ENCODE data around the gene UBASH3A. TPM values are rescaled to one million over a fixed set of nuclear protein-coding genes. Genes with fewer than 3 reads are reported as not detected.

Gene UBASH3A
- total RNA-seq, 1 donor from 2014 or later = 6.4 TPM

GRCh38 chr21:42373908-42374455 lies 29.7 kb upstream of the UBASH3A start:
- Histone ChIP-seq H3K4me1 (no peaks in the 10 kb centered on the region), H3K27me3 (no peaks in the 10 kb centered on the region), H3K36me3 (no peaks in the 10 kb centered on the region), H3K4me3 (no peak overlapping the region), H3K27ac (no peak overlapping the region), H3K9me3 (no peaks in the 10 kb centered on the region)
- intact Hi-C loops (cut with DNase I) = no loop called here
- DNase-seq (ENCODE audit: extremely low spot score in 2 of 2) = no peak
- TF ChIP-seq CTCF (IDR thresholded peaks at IDR 0.05) (no peak), POLR2AphosphoS5 (IDR thresholded peaks at IDR 0.05; ENCODE audit: insufficient read depth in 1 of 2, low read depth in 1 of 2) (no peak), POLR2A (IDR thresholded peaks at IDR 0.05) (no peak)

- Histone ChIP-seq H3K27me3 (no peaks in the 10 kb centered on the region), H3K4me1 (no peaks in the 10 kb centered on the region), H3K36me3 (no peaks in the 10 kb centered on the region), H3K4me3 (no peak overlapping the region), H3K9me3 (no peaks in the 10 kb centered on the region), H3K27ac (no peak overlapping the region)
- intact Hi-C loops (cut with DNase I) = no loop called here
- no peak for DNase-seq (ENCODE audit: extremely low spot score in 2 of 2)
- TF ChIP-seq CTCF (IDR thresholded peaks at IDR 0.05) (no peak), POLR2A (IDR thresholded peaks at IDR 0.05) (no peak), POLR2AphosphoS5 (IDR thresholded peaks at IDR 0.05; ENCODE audit: insufficient read depth in 1 of 2, low read depth in 1 of 2) (no peak)
Measured at GRCh38 chr21:42374457-42374856, 29.2 kb upstream of the UBASH3A start.

- no peaks in the 10 kb centered on the region for H3K4me1 ChIP-seq
- TF ChIP-seq POLR2A (IDR thresholded peaks at IDR 0.05) (no peak), POLR2AphosphoS5 (IDR thresholded peaks at IDR 0.05; ENCODE audit: insufficient read depth in 1 of 2, low read depth in 1 of 2) (no peak), CTCF (IDR thresholded peaks at IDR 0.05) (no peak)
- no peak overlapping the region for H3K4me3 ChIP-seq
- intact Hi-C loops (cut with DNase I) = no loop called here
- no peak overlapping the region for H3K27ac ChIP-seq
- no peaks in the 10 kb centered on the region for H3K27me3 ChIP-seq
- no peaks in the 10 kb centered on the region for H3K36me3 ChIP-seq
- DNase-seq (ENCODE audit: extremely low spot score in 2 of 2) = no peak
- H3K9me3 ChIP-seq = no peaks in the 10 kb centered on the region
Measured at GRCh38 chr21:42374864-42375499, 28.7 kb upstream of the UBASH3A start.

- intact Hi-C loops (cut with DNase I) = no loop called here
- DNase-seq (ENCODE audit: extremely low spot score in 2 of 2) = no peak
- TF ChIP-seq POLR2A (IDR thresholded peaks at IDR 0.05) = no peak
- no peak for TF ChIP-seq POLR2AphosphoS5 (IDR thresholded peaks at IDR 0.05; ENCODE audit: insufficient read depth in 1 of 2, low read depth in 1 of 2)
- TF ChIP-seq CTCF (IDR thresholded peaks at IDR 0.05) = no peak
- H3K27ac ChIP-seq = no peak overlapping the region
- H3K4me1 ChIP-seq = no peaks in the 10 kb centered on the region
- H3K36me3 ChIP-seq = no peaks in the 10 kb centered on the region
- H3K4me3 ChIP-seq = no peak overlapping the region
- no peaks in the 10 kb centered on the region for H3K9me3 ChIP-seq
- no peaks in the 10 kb centered on the region for H3K27me3 ChIP-seq
Measured at GRCh38 chr21:42375506-42375905, 28.2 kb upstream of the UBASH3A start.

- no peak overlapping the region for H3K4me3 ChIP-seq
- no peak for TF ChIP-seq POLR2AphosphoS5 (IDR thresholded peaks at IDR 0.05; ENCODE audit: insufficient read depth in 1 of 2, low read depth in 1 of 2)
- TF ChIP-seq POLR2A (IDR thresholded peaks at IDR 0.05) = no peak
- no peak for TF ChIP-seq CTCF (IDR thresholded peaks at IDR 0.05)
- no peak for DNase-seq (ENCODE audit: extremely low spot score in 2 of 2)
- no peaks in the 10 kb centered on the region for H3K36me3 ChIP-seq
- H3K4me1 ChIP-seq = no peaks in the 10 kb centered on the region
- H3K27me3 ChIP-seq = no peaks in the 10 kb centered on the region
- no peaks in the 10 kb centered on the region for H3K9me3 ChIP-seq
- no peak overlapping the region for H3K27ac ChIP-seq
- intact Hi-C loops (cut with DNase I) = no loop called here
Measured at GRCh38 chr21:42375966-42376337, 27.8 kb upstream of the UBASH3A start.
